GM23338 (cell line): ENCODE data around the gene TEKTIP1. TPM values are rescaled to one million over a fixed set of nuclear protein-coding genes. Genes with fewer than 3 reads are reported as not detected.

Source experiments
- ATAC-seq: fragments of 200-7000 bp; cut with Tn5 transposase; 3 replicates; pipeline ENCODE4 v1.9.1; 2020
- DNase-seq: peaks from one replicate; pipeline ENCODE4 v3.0.0-alpha.2; 2015; ENCODE audit warnings: low spot score
- H2AFZ ChIP-seq: fragments of 200-600 bp; sonication (generic); 2 replicates; pipeline ENCODE4 v1.8.0; 2016; ENCODE audit warnings: antibody characterized with exemption, mild to moderate bottlenecking, moderate library complexity
- H3F3A ChIP-seq: fragments of 200-600 bp; sonication (generic); replicated peaks from 2 replicates; pipeline ENCODE4 v1.8.0; 2017; ENCODE audit warnings: antibody characterized with exemption, mixed run types, low read depth
- H3K27ac ChIP-seq: fragments of 200-600 bp; sonication (generic); 2 replicates; pipeline ENCODE4 v1.6.1; 2016; ENCODE audit warnings: low read depth
- H3K27me3 ChIP-seq: fragments of 200-600 bp; sonication (generic); 2 replicates; pipeline ENCODE4 v1.8.0; 2016; ENCODE audit warnings: mild to moderate bottlenecking, mixed run types, moderate library complexity; ENCODE audit not compliant: insufficient read depth
- H3K36me3 ChIP-seq: fragments of 200-600 bp; sonication (generic); 2 replicates; pipeline ENCODE4 v1.8.0; 2016; ENCODE audit warnings: mild to moderate bottlenecking; ENCODE audit not compliant: insufficient read depth
- H3K4me1 ChIP-seq: fragments of 200-600 bp; sonication (generic); 2 replicates; pipeline ENCODE4 v1.8.0; 2016; ENCODE audit warnings: mild to moderate bottlenecking, moderate library complexity; ENCODE audit not compliant: insufficient read depth
- H3K4me2 ChIP-seq: fragments of 200-600 bp; sonication (generic); 2 replicates; pipeline ENCODE4 v1.7.1; 2017; ENCODE audit warnings: mixed run types
- H3K4me3 ChIP-seq: fragments of 200-600 bp; sonication (generic); 2 replicates; pipeline ENCODE4 v1.6.1; 2016; ENCODE audit warnings: mixed run types
- H3K79me2 ChIP-seq: fragments of 200-600 bp; sonication (generic); replicated peaks from 2 replicates; pipeline ENCODE4 v1.8.0; 2017; ENCODE audit warnings: mild to moderate bottlenecking; ENCODE audit not compliant: insufficient read depth
- H3K9me2 ChIP-seq: fragments of 200-600 bp; sonication (generic); 2 replicates; pipeline ENCODE4 v1.8.0; 2017; ENCODE audit not compliant: insufficient read depth
- H4K20me1 ChIP-seq: fragments of 200-600 bp; sonication (generic); replicated peaks from 2 replicates; pipeline ENCODE4 v1.8.0; 2017; ENCODE audit warnings: mild to moderate bottlenecking; ENCODE audit not compliant: insufficient read depth
- H3K27ac Mint-ChIP-seq: 2 replicates; pipeline ENCODE4 v1.8.0; 2020; ENCODE audit warnings: inconsistent platforms, mild to moderate bottlenecking, moderate library complexity, mixed read lengths
- H3K27me3 Mint-ChIP-seq: 3 replicates; pipeline ENCODE4 v1.8.0; 2022; ENCODE audit warnings: low read depth, mild to moderate bottlenecking, moderate library complexity, mixed read lengths, inconsistent platforms; ENCODE audit not compliant: insufficient read depth, poor library complexity
- H3K36me3 Mint-ChIP-seq: 3 replicates; pipeline ENCODE4 v1.8.0; 2021; ENCODE audit warnings: low read depth, mild to moderate bottlenecking, inconsistent platforms, moderate library complexity, mixed read lengths
- H3K4me1 Mint-ChIP-seq: 3 replicates; pipeline ENCODE4 v1.8.0; 2020; ENCODE audit warnings: mild to moderate bottlenecking, inconsistent platforms, mixed read lengths
- H3K4me3 Mint-ChIP-seq: 3 replicates; pipeline ENCODE4 v1.8.0; 2021; ENCODE audit warnings: moderate library complexity, mild to moderate bottlenecking, inconsistent platforms, mixed read lengths
- H3K9me3 Mint-ChIP-seq: 3 replicates; pipeline ENCODE4 v1.8.0; 2020; ENCODE audit warnings: moderate library complexity, mild to moderate bottlenecking, inconsistent platforms, mixed read lengths
- CREB1 ChIP-seq: fragments of 250-450 bp; sonication (Bioruptor Pico); IDR thresholded peaks from 2 replicates; pipeline ENCODE4 v1.5.0; 2020; ENCODE audit warnings: low read depth, mild to moderate bottlenecking, moderate library complexity
- CTCF ChIP-seq, 2 experiments: fragments of 200-600 bp in 1 of 2; sonication (generic) in 1 of 2; conservative IDR thresholded peaks; 2 replicates each; pipeline versions ENCODE4 v1.5.1 to v1.6.1; 2016 to 2017; ENCODE audit warnings: antibody characterized with exemption in 2 of 2, low read depth in 2 of 2, mild to moderate bottlenecking in 2 of 2, moderate library complexity in 1 of 2
- NANOG ChIP-seq: IDR thresholded peaks from 2 replicates; pipeline ENCODE4 v1.6.1; 2016; ENCODE audit warnings: antibody characterized with exemption, borderline replicate concordance
- POLR2AphosphoS5 ChIP-seq: IDR thresholded peaks from 2 replicates; pipeline ENCODE4 v1.6.1; 2016; ENCODE audit warnings: antibody characterized with exemption, low read depth
- STAT1 ChIP-seq: IDR thresholded peaks from one replicate; pipeline ENCODE4 v1.6.1; 2016; ENCODE audit warnings: antibody characterized with exemption; ENCODE audit not compliant: unreplicated experiment
- ZNF114 ChIP-seq: fragments of 250-450 bp; sonication (Bioruptor Pico); IDR thresholded peaks from 2 replicates; pipeline ENCODE4 v1.5.0; 2020; ENCODE audit warnings: mild to moderate bottlenecking, moderate library complexity
- ZNF331 ChIP-seq: fragments of 250-450 bp; sonication (Bioruptor Pico); IDR thresholded peaks from 2 replicates; pipeline ENCODE4 v1.5.0; 2020; ENCODE audit warnings: low read depth, mild to moderate bottlenecking, moderate library complexity
- polyA plus RNA-seq: library from polyadenylated mRNA; unstranded; fragments of >200 nt; fragmentation: Nextera tagmentation; extraction: Ambion mirVana; gene quantifications from 2 replicates; pipeline ENCODE4 v1.2.1, GENCODE V29; 2016
- total RNA-seq: library from RNA; depleted of rRNA; stranded (reverse); fragments of >200 nt; shearing (Covaris generic); gene quantifications from 2 replicates; pipeline ENCODE4 v1.2.3, GENCODE V29; 2014
- TF ChIP-seq, protein P1 (sequence below): IDR thresholded peaks from one replicate; pipeline ENCODE4 v1.6.1; 2018; ENCODE audit warnings: antibody characterized with exemption; ENCODE audit not compliant: unreplicated experiment
- TF ChIP-seq, protein P2 (sequence below): fragments of 250-450 bp; sonication (Bioruptor Pico); IDR thresholded peaks from 2 replicates; pipeline ENCODE4 v1.5.0; 2020; ENCODE audit warnings: mild to moderate bottlenecking, moderate library complexity

The TEKTIP1 gene
- total and polyA plus RNA-seq, 2 experiments from 2014 or later = not detected

GRCh38 chr19:3524904-3525451 is 14.0 kb upstream of the TEKTIP1 start:
- H3K79me2 ChIP-seq = peaks cover 10% of the 10 kb centered on the region; the same call in 1 of the 2 replicates
- ATAC-seq (no peak), DNase-seq (no peak)
- TF ChIP-seq, protein P1, sequence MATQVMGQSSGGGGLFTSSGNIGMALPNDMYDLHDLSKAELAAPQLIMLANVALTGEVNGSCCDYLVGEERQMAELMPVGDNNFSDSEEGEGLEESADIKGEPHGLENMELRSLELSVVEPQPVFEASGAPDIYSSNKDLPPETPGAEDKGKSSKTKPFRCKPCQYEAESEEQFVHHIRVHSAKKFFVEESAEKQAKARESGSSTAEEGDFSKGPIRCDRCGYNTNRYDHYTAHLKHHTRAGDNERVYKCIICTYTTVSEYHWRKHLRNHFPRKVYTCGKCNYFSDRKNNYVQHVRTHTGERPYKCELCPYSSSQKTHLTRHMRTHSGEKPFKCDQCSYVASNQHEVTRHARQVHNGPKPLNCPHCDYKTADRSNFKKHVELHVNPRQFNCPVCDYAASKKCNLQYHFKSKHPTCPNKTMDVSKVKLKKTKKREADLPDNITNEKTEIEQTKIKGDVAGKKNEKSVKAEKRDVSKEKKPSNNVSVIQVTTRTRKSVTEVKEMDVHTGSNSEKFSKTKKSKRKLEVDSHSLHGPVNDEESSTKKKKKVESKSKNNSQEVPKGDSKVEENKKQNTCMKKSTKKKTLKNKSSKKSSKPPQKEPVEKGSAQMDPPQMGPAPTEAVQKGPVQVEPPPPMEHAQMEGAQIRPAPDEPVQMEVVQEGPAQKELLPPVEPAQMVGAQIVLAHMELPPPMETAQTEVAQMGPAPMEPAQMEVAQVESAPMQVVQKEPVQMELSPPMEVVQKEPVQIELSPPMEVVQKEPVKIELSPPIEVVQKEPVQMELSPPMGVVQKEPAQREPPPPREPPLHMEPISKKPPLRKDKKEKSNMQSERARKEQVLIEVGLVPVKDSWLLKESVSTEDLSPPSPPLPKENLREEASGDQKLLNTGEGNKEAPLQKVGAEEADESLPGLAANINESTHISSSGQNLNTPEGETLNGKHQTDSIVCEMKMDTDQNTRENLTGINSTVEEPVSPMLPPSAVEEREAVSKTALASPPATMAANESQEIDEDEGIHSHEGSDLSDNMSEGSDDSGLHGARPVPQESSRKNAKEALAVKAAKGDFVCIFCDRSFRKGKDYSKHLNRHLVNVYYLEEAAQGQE = no peak
- TF ChIP-seq STAT1 (no peak), CTCF (conservative IDR thresholded peaks at IDR 0.05; ENCODE audit: low read depth in 2 of 2) (no peak), NANOG (no peak), POLR2AphosphoS5 (no peak), CREB1 (CRISPR knock-in tag) (no peak), ZNF331 (CRISPR knock-in tag) (no peak), ZNF114 (no peak)
- TF ChIP-seq, protein P2, sequence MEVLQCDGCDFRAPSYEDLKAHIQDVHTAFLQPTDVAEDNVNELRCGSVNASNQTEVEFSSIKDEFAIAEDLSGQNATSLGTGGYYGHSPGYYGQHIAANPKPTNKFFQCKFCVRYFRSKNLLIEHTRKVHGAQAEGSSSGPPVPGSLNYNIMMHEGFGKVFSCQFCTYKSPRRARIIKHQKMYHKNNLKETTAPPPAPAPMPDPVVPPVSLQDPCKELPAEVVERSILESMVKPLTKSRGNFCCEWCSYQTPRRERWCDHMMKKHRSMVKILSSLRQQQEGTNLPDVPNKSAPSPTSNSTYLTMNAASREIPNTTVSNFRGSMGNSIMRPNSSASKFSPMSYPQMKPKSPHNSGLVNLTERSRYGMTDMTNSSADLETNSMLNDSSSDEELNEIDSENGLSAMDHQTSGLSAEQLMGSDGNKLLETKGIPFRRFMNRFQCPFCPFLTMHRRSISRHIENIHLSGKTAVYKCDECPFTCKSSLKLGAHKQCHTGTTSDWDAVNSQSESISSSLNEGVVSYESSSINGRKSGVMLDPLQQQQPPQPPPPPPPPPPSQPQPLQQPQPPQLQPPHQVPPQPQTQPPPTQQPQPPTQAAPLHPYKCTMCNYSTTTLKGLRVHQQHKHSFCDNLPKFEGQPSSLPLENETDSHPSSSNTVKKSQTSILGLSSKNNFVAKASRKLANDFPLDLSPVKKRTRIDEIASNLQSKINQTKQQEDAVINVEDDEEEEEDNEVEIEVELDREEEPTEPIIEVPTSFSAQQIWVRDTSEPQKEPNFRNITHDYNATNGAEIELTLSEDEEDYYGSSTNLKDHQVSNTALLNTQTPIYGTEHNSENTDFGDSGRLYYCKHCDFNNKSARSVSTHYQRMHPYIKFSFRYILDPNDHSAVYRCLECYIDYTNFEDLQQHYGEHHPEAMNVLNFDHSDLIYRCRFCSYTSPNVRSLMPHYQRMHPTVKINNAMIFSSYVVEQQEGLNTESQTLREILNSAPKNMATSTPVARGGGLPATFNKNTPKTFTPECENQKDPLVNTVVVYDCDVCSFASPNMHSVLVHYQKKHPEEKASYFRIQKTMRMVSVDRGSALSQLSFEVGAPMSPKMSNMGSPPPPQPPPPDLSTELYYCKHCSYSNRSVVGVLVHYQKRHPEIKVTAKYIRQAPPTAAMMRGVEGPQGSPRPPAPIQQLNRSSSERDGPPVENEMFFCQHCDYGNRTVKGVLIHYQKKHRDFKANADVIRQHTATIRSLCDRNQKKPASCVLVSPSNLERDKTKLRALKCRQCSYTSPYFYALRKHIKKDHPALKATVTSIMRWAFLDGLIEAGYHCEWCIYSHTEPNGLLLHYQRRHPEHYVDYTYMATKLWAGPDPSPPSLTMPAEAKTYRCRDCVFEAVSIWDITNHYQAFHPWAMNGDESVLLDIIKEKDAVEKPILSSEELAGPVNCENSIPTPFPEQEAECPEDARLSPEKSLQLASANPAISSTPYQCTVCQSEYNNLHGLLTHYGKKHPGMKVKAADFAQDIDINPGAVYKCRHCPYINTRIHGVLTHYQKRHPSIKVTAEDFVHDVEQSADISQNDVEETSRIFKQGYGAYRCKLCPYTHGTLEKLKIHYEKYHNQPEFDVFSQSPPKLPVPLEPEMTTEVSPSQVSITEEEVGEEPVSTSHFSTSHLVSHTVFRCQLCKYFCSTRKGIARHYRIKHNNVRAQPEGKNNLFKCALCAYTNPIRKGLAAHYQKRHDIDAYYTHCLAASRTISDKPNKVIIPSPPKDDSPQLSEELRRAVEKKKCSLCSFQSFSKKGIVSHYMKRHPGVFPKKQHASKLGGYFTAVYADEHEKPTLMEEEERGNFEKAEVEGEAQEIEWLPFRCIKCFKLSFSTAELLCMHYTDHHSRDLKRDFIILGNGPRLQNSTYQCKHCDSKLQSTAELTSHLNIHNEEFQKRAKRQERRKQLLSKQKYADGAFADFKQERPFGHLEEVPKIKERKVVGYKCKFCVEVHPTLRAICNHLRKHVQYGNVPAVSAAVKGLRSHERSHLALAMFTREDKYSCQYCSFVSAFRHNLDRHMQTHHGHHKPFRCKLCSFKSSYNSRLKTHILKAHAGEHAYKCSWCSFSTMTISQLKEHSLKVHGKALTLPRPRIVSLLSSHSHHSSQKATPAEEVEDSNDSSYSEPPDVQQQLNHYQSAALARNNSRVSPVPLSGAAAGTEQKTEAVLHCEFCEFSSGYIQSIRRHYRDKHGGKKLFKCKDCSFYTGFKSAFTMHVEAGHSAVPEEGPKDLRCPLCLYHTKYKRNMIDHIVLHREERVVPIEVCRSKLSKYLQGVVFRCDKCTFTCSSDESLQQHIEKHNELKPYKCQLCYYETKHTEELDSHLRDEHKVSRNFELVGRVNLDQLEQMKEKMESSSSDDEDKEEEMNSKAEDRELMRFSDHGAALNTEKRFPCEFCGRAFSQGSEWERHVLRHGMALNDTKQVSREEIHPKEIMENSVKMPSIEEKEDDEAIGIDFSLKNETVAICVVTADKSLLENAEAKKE (CRISPR knock-in tag) = no peak
- H3K4me1 ChIP-seq = no peaks in the 10 kb centered on the region; the same call in 1 of the 2 replicates
- no peak overlapping the region for H3K4me2 ChIP-seq
- peaks cover 5% of the 10 kb centered on the region for H3K4me1 Mint-ChIP-seq
- no peaks in the 10 kb centered on the region; the same call in 1 of the 2 replicates for H4K20me1 ChIP-seq
- H3K4me3 Mint-ChIP-seq = no peak overlapping the region
- peaks cover 9% of the 10 kb centered on the region for H3K27me3 Mint-ChIP-seq
- no peak overlapping the region for H2AFZ ChIP-seq
- peaks cover 12% of the 10 kb centered on the region for H3K36me3 Mint-ChIP-seq
- no peak overlapping the region for H3K27ac ChIP-seq
- no peaks in the 10 kb centered on the region for H3K27me3 ChIP-seq
- H3K4me3 ChIP-seq = no peak overlapping the region
- no peaks in the 10 kb centered on the region for H3F3A ChIP-seq
- H3K27ac Mint-ChIP-seq = no peak overlapping the region
- H3K36me3 ChIP-seq = no peaks in the 10 kb centered on the region
- H3K9me3 Mint-ChIP-seq = no peaks in the 10 kb centered on the region; the same call in 2 of the 3 replicates
- no peaks in the 10 kb centered on the region for H3K9me2 ChIP-seq
